ENCODE data around the gene RFC2. TPM values are rescaled to one million over a fixed set of nuclear protein-coding genes. Genes with fewer than 3 reads are reported as not detected.
"Not testable (repeated sequence)": the region's sequence is repeated elsewhere in the genome, so short reads cannot be mapped to it uniquely, and the experiment has no call there.

RFC2 gene
- total RNA-seq, 1 donor from 2014 or later, result 10.5 TPM

GRCh38 chr7:74223711-74224510 is 30.3 kb downstream of the RFC2 start:
- intact Hi-C loops (cut with micrococcal nuclease), result no loop called here
- no peak for ATAC-seq
- DNase-seq, result peak; percentile 34

GRCh38 chr7:74222851-74223710 is 31.1 kb downstream of the RFC2 start:
- no peak for ATAC-seq
- intact Hi-C loops (cut with micrococcal nuclease), result no loop called here
- DNase-seq, result peak; percentile 10

GRCh38 chr7:74221713-74222112 is 32.5 kb downstream of the RFC2 start:
- DNase-seq (peak; percentile 10), ATAC-seq (no peak)
- intact Hi-C loops (cut with micrococcal nuclease), result no loop called here

GRCh38 chr7:74220229-74220628 is 34.0 kb downstream of the RFC2 start:
- no peak for DNase-seq
- intact Hi-C loops (cut with micrococcal nuclease), result no loop called here
- ATAC-seq, result no peak

- no peak for ATAC-seq
- intact Hi-C loops (cut with micrococcal nuclease), result no loop called here
- no peak for DNase-seq
Observed at GRCh38 chr7:74219416-74219815, 34.8 kb downstream of the RFC2 start.

- intact Hi-C loops (cut with micrococcal nuclease), result no loop called here
- no peak for ATAC-seq
- DNase-seq, result no peak
Observed at GRCh38 chr7:74218343-74218698, 35.9 kb downstream of the RFC2 start.

- DNase-seq, result peak; percentile 29
- no peak for ATAC-seq
- intact Hi-C loops (cut with micrococcal nuclease), result no loop called here
Observed at GRCh38 chr7:74217455-74218342, 36.5 kb downstream of the RFC2 start.

GRCh38 chr7:74216361-74216761 is 37.8 kb downstream of the RFC2 start:
- DNase-seq, result peak; percentile 3
- ATAC-seq, result no peak
- intact Hi-C loops (cut with micrococcal nuclease), result no loop called here

GRCh38 chr7:74215921-74216320 is 38.3 kb downstream of the RFC2 start:
- no peak for ATAC-seq
- peak; percentile 18 for DNase-seq
- intact Hi-C loops (cut with micrococcal nuclease), result no loop called here

GRCh38 chr7:74214816-74215630 is 39.2 kb downstream of the RFC2 start:
- intact Hi-C loops (cut with micrococcal nuclease), result no loop called here
- DNase-seq, result peak; percentile 10
- no peak for ATAC-seq

GRCh38 chr7:74212661-74213060 is 41.5 kb downstream of the RFC2 start:
- intact Hi-C loops (cut with micrococcal nuclease), result no loop called here
- ATAC-seq (no peak), DNase-seq (no peak)

GRCh38 chr7:74208241-74208640 is 46.0 kb downstream of the RFC2 start:
- not testable (repeated sequence) for ATAC-seq, DNase-seq
- intact Hi-C loops (cut with micrococcal nuclease), result loop anchor here (5.0 kb wide), 1 partner anchor 189 kb away; no protein-coding TSS in a partner anchor

- DNase-seq (no peak), ATAC-seq (no peak)
- intact Hi-C loops (cut with micrococcal nuclease), result loop anchor here (5.0 kb wide), 1 partner anchor 190 kb away; no protein-coding TSS in a partner anchor
Observed at GRCh38 chr7:74207586-74207985, 46.6 kb downstream of the RFC2 start.

- DNase-seq (peak; percentile 93), ATAC-seq (peak; percentile 83)
- intact Hi-C loops (cut with micrococcal nuclease), result loop anchor here (5.0 kb wide), 1 partner anchor 191 kb away; no protein-coding TSS in a partner anchor
Observed at GRCh38 chr7:74206589-74207120, 47.5 kb downstream of the RFC2 start.

GRCh38 chr7:74206052-74206451 is 48.1 kb downstream of the RFC2 start:
- not testable (repeated sequence) for ATAC-seq, DNase-seq
- intact Hi-C loops (cut with micrococcal nuclease), result loop anchor here (5.0 kb wide), 1 partner anchor 191 kb away; no protein-coding TSS in a partner anchor

GRCh38 chr7:74203956-74204618 is 50.1 kb downstream of the RFC2 start:
- ATAC-seq, result no peak
- no peak for DNase-seq
- intact Hi-C loops (cut with micrococcal nuclease), result no loop called here

- DNase-seq, result no peak
- intact Hi-C loops (cut with micrococcal nuclease), result no loop called here
- ATAC-seq, result no peak
Observed at GRCh38 chr7:74202841-74203556, 51.2 kb downstream of the RFC2 start.

All from left ventricle myocardium superior (tissue), 1 donor.